HCEC 1CT (cell line): ENCODE results near the gene PRKCD.

Experiments
- DNase-seq: peaks from one replicate; pipeline ENCODE4 v3.0.0-alpha.2; 2017

Gene PRKCD

GRCh38 chr3:53221827-53222182 lies 60.8 kb downstream of the PRKCD start:
- DNase-seq: no peak

- no peak for DNase-seq
Observed at GRCh38 chr3:53222183-53222901, 61.3 kb downstream of the PRKCD start.

GRCh38 chr3:53223025-53223424 lies 62.0 kb downstream of the PRKCD start:
- no peak for DNase-seq

- DNase-seq: no peak
Observed at GRCh38 chr3:53223541-53223966, 62.5 kb downstream of the PRKCD start.

- no peak for DNase-seq
Observed at GRCh38 chr3:53224026-53224425, 63.0 kb downstream of the PRKCD start.

- DNase-seq: no peak
Observed at GRCh38 chr3:53224536-53224935, 63.5 kb downstream of the PRKCD start.

- no peak for DNase-seq
Observed at GRCh38 chr3:53225181-53225580, 64.2 kb downstream of the PRKCD start.

GRCh38 chr3:53225651-53226050 lies 64.6 kb downstream of the PRKCD start:
- DNase-seq: no peak

- no peak for DNase-seq
Observed at GRCh38 chr3:53226142-53226840, 65.3 kb downstream of the PRKCD start.

- no peak for DNase-seq
Observed at GRCh38 chr3:53226841-53227407, 65.9 kb downstream of the PRKCD start.

- no peak for DNase-seq
Observed at GRCh38 chr3:53227993-53228885, 67.2 kb downstream of the PRKCD start.

GRCh38 chr3:53229171-53229570 lies 68.2 kb downstream of the PRKCD start:
- DNase-seq: no peak

- DNase-seq: no peak
Observed at GRCh38 chr3:53229606-53230005, 68.6 kb downstream of the PRKCD start.

- DNase-seq: no peak
Observed at GRCh38 chr3:53230041-53230621, 69.1 kb downstream of the PRKCD start.

GRCh38 chr3:53230789-53231188 lies 69.8 kb downstream of the PRKCD start:
- no peak for DNase-seq

- DNase-seq: no peak
Observed at GRCh38 chr3:53231532-53232511, 70.8 kb downstream of the PRKCD start.

GRCh38 chr3:53232641-53233377 lies 71.8 kb downstream of the PRKCD start:
- DNase-seq: no peak

GRCh38 chr3:53234130-53234840 lies 73.3 kb downstream of the PRKCD start:
- DNase-seq: no peak

- no peak for DNase-seq
Observed at GRCh38 chr3:53234841-53235232, 73.8 kb downstream of the PRKCD start.

GRCh38 chr3:53235545-53235944 lies 74.5 kb downstream of the PRKCD start:
- DNase-seq: no peak
